ENCODE results near the gene EXOC4.
A peak's percentile ranks its signal among the peaks of the same experiment; 100 is the strongest.

Gene EXOC4

GRCh38 chr7:133827707-133828623, 575.1 kb downstream of the EXOC4 start:
- Mint-ChIP-seq H3K4me1 (peaks cover 5% of the 10 kb centered on the region), H3K27ac (no peak overlapping the region), H3K9me3 (peaks cover 6 to 16% of the 10 kb centered on the region in 2 donors), H3K4me3 (no peak overlapping the region), H3K27me3 (no peaks in the 10 kb centered on the region)
- DNase-seq (no peak), ATAC-seq (peak; percentile 80)

GRCh38 chr7:133828906-133829305, 576.0 kb downstream of the EXOC4 start:
- H3K27ac Mint-ChIP-seq = no peak overlapping the region
- ATAC-seq (no peak), DNase-seq (no peak)
- H3K4me3 Mint-ChIP-seq = no peak overlapping the region
- H3K9me3 Mint-ChIP-seq = peaks cover 6 to 16% of the 10 kb centered on the region in 2 donors
- H3K27me3 Mint-ChIP-seq = no peaks in the 10 kb centered on the region
- peaks cover 5% of the 10 kb centered on the region for H3K4me1 Mint-ChIP-seq

GRCh38 chr7:133829336-133829897, 576.5 kb downstream of the EXOC4 start:
- Mint-ChIP-seq H3K4me3 (no peak overlapping the region), H3K4me1 (no peaks in the 10 kb centered on the region)
- DNase-seq = no peak

GRCh38 chr7:133830081-133830480, 577.2 kb downstream of the EXOC4 start:
- Mint-ChIP-seq H3K4me3 (no peak overlapping the region), H3K9me3 (peaks cover 10 to 16% of the 10 kb centered on the region in 2 donors)
- no peak for ATAC-seq

More at GRCh38 chr7:133829336-133829897, 576.5 kb downstream of the EXOC4 start:
- ATAC-seq = no peak
- H3K27ac Mint-ChIP-seq = no peak overlapping the region
- no peaks in the 10 kb centered on the region for H3K27me3 Mint-ChIP-seq
- H3K9me3 Mint-ChIP-seq = peaks cover 6 to 16% of the 10 kb centered on the region in 2 donors

GRCh38 chr7:133836666-133837065, 583.8 kb downstream of the EXOC4 start:
- H3K27ac Mint-ChIP-seq = peak overlapping the region in 1 of 2 donors; percentile 12
- ATAC-seq (no peak), DNase-seq (no peak)
- H3K4me1 Mint-ChIP-seq = no peaks in the 10 kb centered on the region
- no peak overlapping the region for H3K4me3 Mint-ChIP-seq
- no peaks in the 10 kb centered on the region for H3K27me3 Mint-ChIP-seq
- H3K9me3 Mint-ChIP-seq = peaks cover 10 to 17% of the 10 kb centered on the region in 2 donors

More at GRCh38 chr7:133830081-133830480, 577.2 kb downstream of the EXOC4 start:
- Mint-ChIP-seq H3K27me3 (no peaks in the 10 kb centered on the region), H3K27ac (no peak overlapping the region), H3K4me1 (no peaks in the 10 kb centered on the region)
- no peak for DNase-seq

GRCh38 chr7:133837224-133837623, 584.3 kb downstream of the EXOC4 start:
- no peaks in the 10 kb centered on the region for H3K27me3 Mint-ChIP-seq

GRCh38 chr7:133839121-133839520, 586.2 kb downstream of the EXOC4 start:
- Mint-ChIP-seq H3K27ac (no peak overlapping the region), H3K9me3 (peaks cover 4 to 16% of the 10 kb centered on the region in 2 donors), H3K4me1 (no peaks in the 10 kb centered on the region), H3K27me3 (no peaks in the 10 kb centered on the region), H3K4me3 (no peak overlapping the region)
- DNase-seq = no peak
- ATAC-seq = no peak

More at GRCh38 chr7:133837224-133837623, 584.3 kb downstream of the EXOC4 start:
- no peaks in the 10 kb centered on the region for H3K4me1 Mint-ChIP-seq
- H3K4me3 Mint-ChIP-seq = no peak overlapping the region
- DNase-seq = no peak
- ATAC-seq = no peak
- H3K9me3 Mint-ChIP-seq = peaks cover 6 to 13% of the 10 kb centered on the region in 2 donors
- H3K27ac Mint-ChIP-seq = no peak overlapping the region

- no peak for DNase-seq
- no peak overlapping the region for H3K27ac Mint-ChIP-seq
- H3K27me3 Mint-ChIP-seq = no peaks in the 10 kb centered on the region
- ATAC-seq = no peak
- H3K9me3 Mint-ChIP-seq = peaks cover 0 to 16% of the 10 kb centered on the region in 2 donors
- H3K4me3 Mint-ChIP-seq = no peak overlapping the region
- peaks cover 7% of the 10 kb centered on the region for H3K4me1 Mint-ChIP-seq
These were observed 590.5 kb downstream of the EXOC4 start for GRCh38 chr7:133843341-133843740.

- peaks cover 0 to 13% of the 10 kb centered on the region in 2 donors for H3K9me3 Mint-ChIP-seq
These were observed 592.1 kb downstream of the EXOC4 start for GRCh38 chr7:133845005-133845404.

GRCh38 chr7:133846203-133846945, 593.5 kb downstream of the EXOC4 start:
- H3K9me3 Mint-ChIP-seq = peaks cover 0 to 8% of the 10 kb centered on the region in 2 donors
- peaks cover 7% of the 10 kb centered on the region for H3K4me1 Mint-ChIP-seq
- no peak overlapping the region for H3K27ac Mint-ChIP-seq
- no peaks in the 10 kb centered on the region for H3K27me3 Mint-ChIP-seq
- H3K4me3 Mint-ChIP-seq = no peak overlapping the region
- DNase-seq (no peak), ATAC-seq (no peak)

More at GRCh38 chr7:133845005-133845404, 592.1 kb downstream of the EXOC4 start:
- Mint-ChIP-seq H3K27ac (no peak overlapping the region), H3K27me3 (no peaks in the 10 kb centered on the region), H3K4me1 (peaks cover 7% of the 10 kb centered on the region), H3K4me3 (no peak overlapping the region)
- ATAC-seq (no peak), DNase-seq (no peak)

GRCh38 chr7:133850497-133851280, 597.8 kb downstream of the EXOC4 start:
- H3K4me3 Mint-ChIP-seq = no peak overlapping the region
- no peaks in the 10 kb centered on the region for H3K27me3 Mint-ChIP-seq
- no peaks in the 10 kb centered on the region for H3K9me3 Mint-ChIP-seq
- H3K27ac Mint-ChIP-seq = peak overlapping the region in 1 of 2 donors; percentile 42
- no peak for ATAC-seq
- H3K4me1 Mint-ChIP-seq = peaks cover 5% of the 10 kb centered on the region
- no peak for DNase-seq

- H3K27ac Mint-ChIP-seq = no peak overlapping the region
- no peaks in the 10 kb centered on the region for H3K4me1 Mint-ChIP-seq
- H3K27me3 Mint-ChIP-seq = no peaks in the 10 kb centered on the region
- ATAC-seq (no peak), DNase-seq (no peak)
- no peak overlapping the region for H3K4me3 Mint-ChIP-seq
- H3K9me3 Mint-ChIP-seq = no peaks in the 10 kb centered on the region
These were observed 598.5 kb downstream of the EXOC4 start for GRCh38 chr7:133851411-133851810.

- H3K4me3 Mint-ChIP-seq = no peak overlapping the region
- ATAC-seq = peak; percentile 62
These were observed 600.9 kb downstream of the EXOC4 start for GRCh38 chr7:133853706-133854276.

GRCh38 chr7:133854739-133855138, 601.9 kb downstream of the EXOC4 start:
- Mint-ChIP-seq H3K27ac (no peak overlapping the region), H3K9me3 (no peaks in the 10 kb centered on the region), H3K4me1 (no peaks in the 10 kb centered on the region), H3K27me3 (no peaks in the 10 kb centered on the region), H3K4me3 (no peak overlapping the region)
- DNase-seq = no peak
- no peak for ATAC-seq

More at GRCh38 chr7:133853706-133854276, 600.9 kb downstream of the EXOC4 start:
- no peak overlapping the region for H3K27ac Mint-ChIP-seq
- no peaks in the 10 kb centered on the region for H3K27me3 Mint-ChIP-seq
- H3K4me1 Mint-ChIP-seq = no peaks in the 10 kb centered on the region
- H3K9me3 Mint-ChIP-seq = no peaks in the 10 kb centered on the region
- DNase-seq = no peak

Data from stimulated activated naive CD8-positive, alpha-beta T cell treated with anti-CD3 and anti-CD28 coated beads, Interleukin-15, amount 100 ng/mL, for 72 hours (primary cell).